ENCODE results near the gene SCN1A. TPM values are rescaled to one million over a fixed set of nuclear protein-coding genes. Genes with fewer than 3 reads are reported as not detected.

The SCN1A gene
- total and polyA plus RNA-seq, 2 of the 13 experiments (the other 11 are each of a cell fraction or from before 2014, with no cell fraction given), result 19.9 to 39.4 TPM

DNA sequence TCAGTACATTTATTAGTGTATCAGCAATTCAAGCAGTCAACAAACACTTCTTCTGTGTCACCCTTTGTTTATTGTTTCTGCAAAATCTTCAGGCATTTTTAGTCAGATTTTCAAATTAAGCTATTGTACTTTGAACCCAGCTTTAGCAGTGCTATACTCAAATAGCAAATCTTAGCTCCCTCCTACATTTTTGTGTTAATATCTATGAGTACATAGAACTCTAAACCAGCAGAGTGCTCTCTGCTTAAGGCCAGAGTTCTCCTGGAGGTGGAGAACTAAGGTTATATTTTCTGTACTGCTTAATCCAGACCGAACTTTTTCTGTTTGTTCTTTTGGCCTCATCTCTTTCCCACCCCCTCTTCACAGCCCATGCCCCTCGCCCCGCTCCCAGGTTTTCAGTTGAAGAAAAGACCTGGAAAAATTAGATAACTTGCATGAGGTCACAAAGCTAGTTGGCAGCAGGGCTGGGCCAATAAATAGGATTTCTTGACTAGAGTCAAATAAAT lies 29.2 kb upstream of the SCN1A start (continued):
- TF ChIP-seq, protein P1, sequence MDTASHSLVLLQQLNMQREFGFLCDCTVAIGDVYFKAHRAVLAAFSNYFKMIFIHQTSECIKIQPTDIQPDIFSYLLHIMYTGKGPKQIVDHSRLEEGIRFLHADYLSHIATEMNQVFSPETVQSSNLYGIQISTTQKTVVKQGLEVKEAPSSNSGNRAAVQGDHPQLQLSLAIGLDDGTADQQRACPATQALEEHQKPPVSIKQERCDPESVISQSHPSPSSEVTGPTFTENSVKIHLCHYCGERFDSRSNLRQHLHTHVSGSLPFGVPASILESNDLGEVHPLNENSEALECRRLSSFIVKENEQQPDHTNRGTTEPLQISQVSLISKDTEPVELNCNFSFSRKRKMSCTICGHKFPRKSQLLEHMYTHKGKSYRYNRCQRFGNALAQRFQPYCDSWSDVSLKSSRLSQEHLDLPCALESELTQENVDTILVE (CRISPR knock-in tag; IDR thresholded peaks at IDR 0.05), result no peak
- TF ChIP-seq KLF16 (CRISPR knock-in tag; IDR thresholded peaks at IDR 0.05), result 0 out of 4 replicates have a peak, but pooled peaks of 1 of the 2 experiments have one; percentile 2
- TF ChIP-seq PHF21A (CRISPR knock-in tag; IDR thresholded peaks at IDR 0.05), result peak; percentile 65
- 0 out of 2 replicates have a peak, but pooled peaks have one; percentile 44 for TF ChIP-seq ZMYM2 (CRISPR knock-in tag; IDR thresholded peaks at IDR 0.05)
- no peak for TF ChIP-seq SP1 (IDR thresholded peaks at IDR 0.05)
- TF ChIP-seq SP1 (CRISPR knock-in tag; IDR thresholded peaks at IDR 0.05), result no peak
- TF ChIP-seq, protein P2, sequence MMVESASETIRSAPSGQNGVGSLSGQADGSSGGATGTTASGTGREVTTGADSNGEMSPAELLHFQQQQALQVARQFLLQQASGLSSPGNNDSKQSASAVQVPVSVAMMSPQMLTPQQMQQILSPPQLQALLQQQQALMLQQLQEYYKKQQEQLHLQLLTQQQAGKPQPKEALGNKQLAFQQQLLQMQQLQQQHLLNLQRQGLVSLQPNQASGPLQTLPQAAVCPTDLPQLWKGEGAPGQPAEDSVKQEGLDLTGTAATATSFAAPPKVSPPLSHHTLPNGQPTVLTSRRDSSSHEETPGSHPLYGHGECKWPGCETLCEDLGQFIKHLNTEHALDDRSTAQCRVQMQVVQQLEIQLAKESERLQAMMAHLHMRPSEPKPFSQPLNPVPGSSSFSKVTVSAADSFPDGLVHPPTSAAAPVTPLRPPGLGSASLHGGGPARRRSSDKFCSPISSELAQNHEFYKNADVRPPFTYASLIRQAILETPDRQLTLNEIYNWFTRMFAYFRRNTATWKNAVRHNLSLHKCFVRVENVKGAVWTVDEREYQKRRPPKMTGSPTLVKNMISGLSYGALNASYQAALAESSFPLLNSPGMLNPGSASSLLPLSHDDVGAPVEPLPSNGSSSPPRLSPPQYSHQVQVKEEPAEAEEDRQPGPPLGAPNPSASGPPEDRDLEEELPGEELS (CRISPR knock-in tag; IDR thresholded peaks at IDR 0.05), result peak; percentile 21; the same call in 1 of the 2 replicates
- no peak for TF ChIP-seq ZNF343 (CRISPR knock-in tag; IDR thresholded peaks at IDR 0.05)
- no peak for TF ChIP-seq FOXA1 (IDR thresholded peaks at IDR 0.05)
- TF ChIP-seq FOXA1 (CRISPR knock-in tag; IDR thresholded peaks at IDR 0.05), result peak; percentile 18; the same call in 1 of the 2 replicates
- TF ChIP-seq NFIC (IDR thresholded peaks at IDR 0.05; ENCODE audit: low read length), result 0 out of 2 replicates have a peak, but pooled peaks have one; percentile 45
- TF ChIP-seq TAF1 (CRISPR knock-in tag; IDR thresholded peaks at IDR 0.05), result no peak
- TF ChIP-seq POGZ (CRISPR knock-in tag; IDR thresholded peaks at IDR 0.05), result peak; percentile 70
- TF ChIP-seq SOX6 (IDR thresholded peaks at IDR 0.05), result no peak
- TF ChIP-seq SOX6 (CRISPR knock-in tag; IDR thresholded peaks at IDR 0.05), result peak; percentile 63; the same call in 1 of the 2 replicates
- TF ChIP-seq, protein P3, sequence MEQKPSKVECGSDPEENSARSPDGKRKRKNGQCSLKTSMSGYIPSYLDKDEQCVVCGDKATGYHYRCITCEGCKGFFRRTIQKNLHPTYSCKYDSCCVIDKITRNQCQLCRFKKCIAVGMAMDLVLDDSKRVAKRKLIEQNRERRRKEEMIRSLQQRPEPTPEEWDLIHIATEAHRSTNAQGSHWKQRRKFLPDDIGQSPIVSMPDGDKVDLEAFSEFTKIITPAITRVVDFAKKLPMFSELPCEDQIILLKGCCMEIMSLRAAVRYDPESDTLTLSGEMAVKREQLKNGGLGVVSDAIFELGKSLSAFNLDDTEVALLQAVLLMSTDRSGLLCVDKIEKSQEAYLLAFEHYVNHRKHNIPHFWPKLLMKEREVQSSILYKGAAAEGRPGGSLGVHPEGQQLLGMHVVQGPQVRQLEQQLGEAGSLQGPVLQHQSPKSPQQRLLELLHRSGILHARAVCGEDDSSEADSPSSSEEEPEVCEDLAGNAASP (CRISPR knock-in tag; IDR thresholded peaks at IDR 0.05; ENCODE audit: borderline replicate concordance), result 0 out of 2 replicates have a peak, but pooled peaks have one; percentile 31
- TF ChIP-seq THAP11 (CRISPR knock-in tag; IDR thresholded peaks at IDR 0.05), result no peak
- TF ChIP-seq, protein P4, sequence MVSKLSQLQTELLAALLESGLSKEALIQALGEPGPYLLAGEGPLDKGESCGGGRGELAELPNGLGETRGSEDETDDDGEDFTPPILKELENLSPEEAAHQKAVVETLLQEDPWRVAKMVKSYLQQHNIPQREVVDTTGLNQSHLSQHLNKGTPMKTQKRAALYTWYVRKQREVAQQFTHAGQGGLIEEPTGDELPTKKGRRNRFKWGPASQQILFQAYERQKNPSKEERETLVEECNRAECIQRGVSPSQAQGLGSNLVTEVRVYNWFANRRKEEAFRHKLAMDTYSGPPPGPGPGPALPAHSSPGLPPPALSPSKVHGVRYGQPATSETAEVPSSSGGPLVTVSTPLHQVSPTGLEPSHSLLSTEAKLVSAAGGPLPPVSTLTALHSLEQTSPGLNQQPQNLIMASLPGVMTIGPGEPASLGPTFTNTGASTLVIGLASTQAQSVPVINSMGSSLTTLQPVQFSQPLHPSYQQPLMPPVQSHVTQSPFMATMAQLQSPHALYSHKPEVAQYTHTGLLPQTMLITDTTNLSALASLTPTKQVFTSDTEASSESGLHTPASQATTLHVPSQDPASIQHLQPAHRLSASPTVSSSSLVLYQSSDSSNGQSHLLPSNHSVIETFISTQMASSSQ (IDR thresholded peaks at IDR 0.05; ENCODE audit: low read depth), result no peak
- TF ChIP-seq, protein P4 (CRISPR knock-in tag; IDR thresholded peaks at IDR 0.05; ENCODE audit: borderline replicate concordance), result peak; percentile 48; the same call in 1 of the 2 replicates
- no peak for TF ChIP-seq SRSF9 (IDR thresholded peaks at IDR 0.05; ENCODE audit: borderline replicate concordance, insufficient read depth, low read depth, low read length, poor library complexity, severe bottlenecking)
- no peak for TF ChIP-seq SOX13 (IDR thresholded peaks at IDR 0.05)
- TF ChIP-seq SOX13 (CRISPR knock-in tag; conservative IDR thresholded peaks at IDR 0.05 in 1 of 2, IDR thresholded peaks at IDR 0.05 in 1 of 2), result peak in 1 of 2 experiments; percentile 52; a peak in 2 of 4 replicates
- TF ChIP-seq JUN (CRISPR knock-in tag; IDR thresholded peaks at IDR 0.05), result no peak
